Natural killer cell (primary cell): ENCODE results near the gene TEX2. TPM values are rescaled to one million over a fixed set of nuclear protein-coding genes. Genes with fewer than 3 reads are reported as not detected.

Source experiments
- ATAC-seq, 3 donors: fragments of 150-1000 bp in 2 of 3; fragments of 200-7000 bp in 1 of 3; cut with Tn5 transposase; 1 replicate in 1 of 3; 2 replicates in 2 of 3; pipeline ENCODE4 v1.10.0; 2021; ENCODE audit warnings: mild to moderate bottlenecking in 2 of 3, moderate library complexity in 2 of 3
- DNase-seq, 2 donors: peaks; one replicate each; pipeline versions ENCODE4 v3.0.0 to v3.0.0-alpha.2; 2013 to 2021; ENCODE audit warnings: mixed read lengths in 1 of 2
- H3K27ac ChIP-seq: one replicate; pipeline ENCODE4 v1.5.1; 2013; ENCODE audit warnings: mild to moderate bottlenecking, low read length
- H3K27me3 ChIP-seq: one replicate; pipeline ENCODE4 v1.6.1; 2013; ENCODE audit warnings: low read length; ENCODE audit not compliant: control insufficient read depth, insufficient read depth
- H3K36me3 ChIP-seq: one replicate; pipeline ENCODE4 v1.6.1; 2013; ENCODE audit warnings: low read length; ENCODE audit not compliant: control insufficient read depth, insufficient read depth
- H3K4me1 ChIP-seq: one replicate; pipeline ENCODE4 v1.6.1; 2013; ENCODE audit warnings: low read length; ENCODE audit not compliant: control insufficient read depth, insufficient read depth
- H3K4me3 ChIP-seq: one replicate; pipeline ENCODE4 v1.5.1; 2013; ENCODE audit warnings: low read length
- H3K9me3 ChIP-seq: one replicate; pipeline ENCODE4 v1.6.1; 2013; ENCODE audit warnings: low read length; ENCODE audit not compliant: control insufficient read depth, insufficient read depth
- H3K27ac Mint-ChIP-seq, 2 donors: one replicate each; pipeline ENCODE4 v1.8.0; 2022; ENCODE audit warnings: mild to moderate bottlenecking in 2 of 2, mixed read lengths in 2 of 2, moderate library complexity in 1 of 2
- H3K27me3 Mint-ChIP-seq, 2 donors: one replicate each; pipeline ENCODE4 v1.8.0; 2022; ENCODE audit warnings: low read depth in 2 of 2, mixed read lengths in 2 of 2
- H3K36me3 Mint-ChIP-seq: one replicate; pipeline ENCODE4 v1.8.0; 2022; ENCODE audit warnings: mixed read lengths
- H3K4me1 Mint-ChIP-seq, 2 donors: one replicate each; pipeline ENCODE4 v1.8.0; 2022; ENCODE audit warnings: mixed read lengths in 2 of 2
- H3K4me3 Mint-ChIP-seq: one replicate; pipeline ENCODE4 v1.8.0; 2022; ENCODE audit warnings: mild to moderate bottlenecking, moderate library complexity, mixed read lengths
- H3K9me3 Mint-ChIP-seq, 2 donors: one replicate each; pipeline ENCODE4 v1.8.0; 2022; ENCODE audit warnings: mixed read lengths in 2 of 2
- CTCF ChIP-seq: fragments of 200-600 bp; IDR thresholded peaks from one replicate; pipeline ENCODE4 v1.8.0; 2022; ENCODE audit warnings: antibody characterized with exemption
- WGBS: methylation state at CpG from one replicate; pipeline ENCODE4 v1.1.7; 2013; ENCODE audit warnings: missing lambda C conversion rate; ENCODE audit not compliant: insufficient coverage; 5-methylcytosine and 5-hydroxymethylcytosine counted together
- intact Hi-C: fragments of 100-400 bp; cut with micrococcal nuclease; formaldehyde crosslinking; loops from one replicate; pipeline ENCODE4 v1.14.2; 2022
- total RNA-seq, 4 donors: library from RNA; stranded (reverse); fragments of 120-200 nt in 1 of 4; gene quantifications; one replicate each; pipeline versions ENCODE4 v1.2.3 to v1.2.4, GENCODE V29; 2013 to 2022

TEX2 gene
- total RNA-seq, 3 donors from 2014 or later (not counting 1 experiment from before 2014, with no cell fraction given): 8.3 to 16.3 (median 11.3) TPM

- Histone ChIP-seq H3K27ac (no peak overlapping the region), H3K27me3 (no peaks in the 10 kb centered on the region), H3K36me3 (no peaks in the 10 kb centered on the region), H3K4me3 (no peak overlapping the region), H3K9me3 (no peaks in the 10 kb centered on the region), H3K4me1 (peaks cover 24% of the 10 kb centered on the region)
- H3K27me3 Mint-ChIP-seq: peaks cover 0 to 8% of the 10 kb centered on the region in 2 donors
- H3K36me3 Mint-ChIP-seq: no peaks in the 10 kb centered on the region
- no peak for TF ChIP-seq CTCF
- H3K4me3 Mint-ChIP-seq: peak overlapping the region; percentile 14
- no peak overlapping the region for H3K27ac Mint-ChIP-seq
- ATAC-seq: no peak
- H3K9me3 Mint-ChIP-seq: no peaks in the 10 kb centered on the region
- 94% methylated on average over 3 of the region's 3 CpGs for WGBS
- no peak for DNase-seq
- intact Hi-C loops: loop anchor here (5.0 kb wide), 1 partner anchor 238 kb away; no protein-coding TSS in a partner anchor
- H3K4me1 Mint-ChIP-seq: peaks cover 38 to 39% of the 10 kb centered on the region in 2 donors
Observed at GRCh38 chr17:64264891-64265290, 1.8 kb upstream of the TEX2 start.

DNA sequence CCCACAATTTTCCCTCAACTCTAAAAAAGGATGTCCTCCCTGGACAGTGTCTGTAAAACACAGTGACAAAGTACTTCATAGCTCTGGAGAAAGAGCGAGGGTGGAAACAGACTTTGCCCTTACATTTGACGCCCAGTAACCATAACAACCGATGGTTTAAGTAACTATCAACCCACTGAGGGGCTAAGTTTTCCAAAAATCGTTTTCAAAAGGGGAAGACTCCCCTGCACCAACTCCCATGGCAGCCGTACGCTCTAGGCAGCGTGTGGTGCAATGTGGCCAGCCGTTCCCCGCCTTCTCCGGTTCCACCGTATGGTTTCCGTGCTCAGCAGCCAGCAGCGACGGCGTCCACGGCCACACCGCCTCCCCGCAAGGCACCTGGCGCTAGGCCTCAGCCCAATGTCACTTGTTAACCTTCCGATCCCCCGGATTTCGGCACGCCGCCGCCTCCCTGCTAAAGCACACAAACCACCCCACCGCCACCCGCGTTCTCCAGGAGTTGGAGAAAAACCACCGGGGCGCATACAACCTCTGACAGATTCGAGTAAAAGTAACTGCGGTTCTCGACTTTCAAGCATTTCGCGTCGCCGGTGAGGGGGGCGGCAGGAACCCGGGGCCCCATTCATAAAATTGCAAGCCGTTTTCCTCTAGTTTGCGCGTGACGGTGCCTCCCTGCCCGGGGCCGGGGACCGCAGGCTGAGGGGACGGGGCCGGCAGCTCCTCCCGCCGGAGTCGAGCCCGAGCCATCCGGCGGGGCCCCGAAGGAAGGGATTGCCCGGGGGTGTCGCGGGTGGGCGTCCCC lies 661 bp downstream of the TEX2 start:
- intact Hi-C loops: loop anchor here (1.0 to 5.0 kb wide), 2 partner anchors 117 to 235 kb away; no protein-coding TSS in a partner anchor

DNA sequence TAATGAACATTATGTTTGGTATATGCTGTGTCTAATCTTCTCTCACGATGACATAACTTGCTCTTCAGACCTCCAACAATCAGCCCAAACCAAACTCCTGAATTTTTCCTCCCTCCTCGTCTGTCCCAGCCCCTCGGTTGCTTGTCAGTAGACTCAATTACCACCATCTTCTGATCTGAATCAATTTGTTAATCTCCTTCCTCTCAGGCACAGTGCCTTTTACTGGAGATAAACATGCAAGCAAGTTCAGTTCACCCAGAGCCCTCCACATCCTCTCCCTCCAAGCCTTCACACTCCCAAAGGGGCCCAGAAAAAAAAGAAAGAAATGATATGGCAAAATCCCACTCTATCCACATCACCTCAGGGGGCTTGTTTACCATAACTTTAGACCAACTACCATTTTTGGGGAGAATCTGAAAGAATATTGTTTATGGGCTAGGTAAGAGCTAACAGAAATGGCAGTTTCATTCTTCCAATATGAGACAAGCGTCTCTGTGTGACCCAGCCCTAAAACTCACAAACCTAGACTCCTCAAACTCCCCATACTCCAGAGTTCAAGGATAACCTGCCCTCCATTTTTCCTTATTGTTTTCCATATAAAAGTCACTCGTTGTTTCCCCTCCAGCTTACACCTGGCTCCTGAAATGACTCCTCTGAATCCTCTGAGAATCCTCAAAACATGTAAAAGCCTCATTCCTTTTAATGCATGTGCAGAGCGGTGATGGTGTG lies 1.5 kb downstream of the TEX2 start:
- DNase-seq (no peak), ATAC-seq (no peak)
- intact Hi-C loops: loop anchor here (1.0 to 5.0 kb wide), 2 partner anchors 116 to 234 kb away; no protein-coding TSS in a partner anchor
- Mint-ChIP-seq H3K9me3 (no peaks in the 10 kb centered on the region), H3K36me3 (no peaks in the 10 kb centered on the region), H3K27ac (peak overlapping the region; percentile 87 to 93), H3K27me3 (no peaks in the 10 kb centered on the region), H3K4me1 (peaks cover 30 to 33% of the 10 kb centered on the region in 2 donors), H3K4me3 (peak overlapping the region; percentile 94)
- Histone ChIP-seq H3K9me3 (no peaks in the 10 kb centered on the region), H3K4me1 (peaks cover 20% of the 10 kb centered on the region), H3K36me3 (no peaks in the 10 kb centered on the region), H3K27ac (peak overlapping the region; percentile 59), H3K27me3 (no peaks in the 10 kb centered on the region), H3K4me3 (peak overlapping the region; percentile 45)
- no peak for TF ChIP-seq CTCF
- WGBS: 54% methylated on average over 6 of the region's 6 CpGs

More for the DNA sequence above, 661 bp downstream of the TEX2 start:
- Mint-ChIP-seq H3K9me3 (no peaks in the 10 kb centered on the region), H3K27ac (peak overlapping the region; percentile 87 to 93), H3K36me3 (no peaks in the 10 kb centered on the region), H3K4me1 (peaks cover 30 to 33% of the 10 kb centered on the region in 2 donors), H3K27me3 (peaks cover 0 to 3% of the 10 kb centered on the region in 2 donors), H3K4me3 (peak overlapping the region; percentile 94)
- Histone ChIP-seq H3K36me3 (no peaks in the 10 kb centered on the region), H3K4me3 (peak overlapping the region; percentile 45), H3K27ac (peak overlapping the region; percentile 59), H3K9me3 (no peaks in the 10 kb centered on the region), H3K4me1 (peaks cover 20% of the 10 kb centered on the region), H3K27me3 (no peaks in the 10 kb centered on the region)
- WGBS: under 1% methylated on average over 59 of the region's 59 CpGs
- DNase-seq: peak; percentile 52 to 83
- no peak for TF ChIP-seq CTCF
- peak; percentile 38 to 58 (median 39) for ATAC-seq
